ENCODE data around the gene FERD3L. TPM values are rescaled to one million over a fixed set of nuclear protein-coding genes. Genes with fewer than 3 reads are reported as not detected.

Gene FERD3L
- total RNA-seq, 1 donor from 2014 or later = not detected

DNA sequence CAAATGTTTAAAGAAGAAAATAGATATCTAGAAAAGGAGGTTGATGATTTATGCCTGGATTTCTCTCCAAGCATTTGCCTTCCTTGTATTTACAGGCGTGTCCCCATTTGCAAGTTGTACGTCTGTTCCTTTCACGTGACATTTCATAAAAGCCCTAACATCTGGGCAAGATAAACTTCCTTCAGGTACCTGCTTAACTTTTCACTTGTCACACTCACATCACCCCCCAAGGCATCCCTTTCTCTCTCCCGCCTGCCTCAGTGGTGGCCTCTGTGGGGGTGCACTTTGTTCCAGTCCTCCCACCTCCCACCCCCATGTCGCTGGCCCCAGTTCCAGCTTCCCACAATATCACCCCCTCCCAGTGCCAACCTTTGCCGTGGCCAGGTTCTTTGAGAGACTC is 34.4 kb downstream of the FERD3L start:
- peak overlapping the region; percentile 95 for H3K4me2 ChIP-seq (ENCODE audit: low read length)
- no peak overlapping the region for H2AFZ ChIP-seq (ENCODE audit: low read depth, low read length)
- peaks cover 14% of the 10 kb centered on the region for H3K4me1 Mint-ChIP-seq (ENCODE audit: low read depth, unreplicated experiment)

GRCh38 chr7:19110026-19110730 is 35.0 kb downstream of the FERD3L start:
- TF ChIP-seq EZH2 (IDR thresholded peaks at IDR 0.05; ENCODE audit: insufficient read depth, low read length) (no peak), CTCF (IDR thresholded peaks at IDR 0.05; ENCODE audit: insufficient read depth, low read depth, low read length) (no peak)
- Histone ChIP-seq H2AFZ (ENCODE audit: low read depth, low read length) (no peak overlapping the region), H3K27ac (ENCODE audit: low read depth, low read length) (no peak overlapping the region), H3K4me2 (ENCODE audit: low read length) (no peak overlapping the region), H3K9me3 (ENCODE audit: insufficient read depth, low read depth, low read length) (no peaks in the 10 kb centered on the region), H3K27me3 (ENCODE audit: insufficient read depth, low read length) (peaks cover 25% of the 10 kb centered on the region), H4K20me1 (ENCODE audit: insufficient read depth, low read length) (peaks cover 4% of the 10 kb centered on the region), H3K79me2 (ENCODE audit: insufficient read depth, low read length) (peaks cover 19% of the 10 kb centered on the region), H3K4me1 (ENCODE audit: insufficient read depth, low read length) (peaks cover 49% of the 10 kb centered on the region), H3K4me3 (ENCODE audit: insufficient read depth, low read depth, low read length) (no peak overlapping the region), H3K9ac (ENCODE audit: low read length) (no peak overlapping the region), H3K36me3 (ENCODE audit: insufficient read depth, low read length) (no peaks in the 10 kb centered on the region)
- H3K4me3 Mint-ChIP-seq (ENCODE audit: unreplicated experiment) = no peak overlapping the region
- H3K27ac Mint-ChIP-seq (ENCODE audit: unreplicated experiment) = no peak overlapping the region
- FAIRE-seq = peak; percentile 65
- H3K36me3 Mint-ChIP-seq (ENCODE audit: low read depth, unreplicated experiment) = no peaks in the 10 kb centered on the region
- H3K4me1 Mint-ChIP-seq (ENCODE audit: low read depth, unreplicated experiment) = peaks cover 14% of the 10 kb centered on the region
- DNase-seq (ENCODE audit: low read depth) = no peak
- peaks cover 89% of the 10 kb centered on the region for H3K27me3 Mint-ChIP-seq (ENCODE audit: low read depth, unreplicated experiment)
- peaks cover 9% of the 10 kb centered on the region for H3K9me3 Mint-ChIP-seq (ENCODE audit: unreplicated experiment)

More for the DNA sequence above, 34.4 kb downstream of the FERD3L start:
- H3K79me2 ChIP-seq (ENCODE audit: insufficient read depth, low read length) = peaks cover 25% of the 10 kb centered on the region
- H4K20me1 ChIP-seq (ENCODE audit: insufficient read depth, low read length) = peaks cover 4% of the 10 kb centered on the region
- TF ChIP-seq EZH2 (IDR thresholded peaks at IDR 0.05; ENCODE audit: insufficient read depth, low read length) (no peak), CTCF (IDR thresholded peaks at IDR 0.05; ENCODE audit: insufficient read depth, low read depth, low read length) (no peak)
- no peak overlapping the region for H3K4me3 ChIP-seq (ENCODE audit: insufficient read depth, low read depth, low read length)
- peaks cover 24% of the 10 kb centered on the region for H3K27me3 ChIP-seq (ENCODE audit: insufficient read depth, low read length)
- no peaks in the 10 kb centered on the region for H3K36me3 ChIP-seq (ENCODE audit: insufficient read depth, low read length)
- no peaks in the 10 kb centered on the region for H3K9me3 ChIP-seq (ENCODE audit: insufficient read depth, low read depth, low read length)
- Mint-ChIP-seq H3K27me3 (ENCODE audit: low read depth, unreplicated experiment) (peaks cover 86% of the 10 kb centered on the region), H3K27ac (ENCODE audit: unreplicated experiment) (no peak overlapping the region), H3K36me3 (ENCODE audit: low read depth, unreplicated experiment) (no peaks in the 10 kb centered on the region), H3K4me3 (ENCODE audit: unreplicated experiment) (no peak overlapping the region), H3K9me3 (ENCODE audit: unreplicated experiment) (peaks cover 9% of the 10 kb centered on the region)
- DNase-seq (ENCODE audit: low read depth) (no peak), FAIRE-seq (no peak)
- no peak overlapping the region for H3K27ac ChIP-seq (ENCODE audit: low read depth, low read length)
- no peak overlapping the region for H3K9ac ChIP-seq (ENCODE audit: low read length)
- H3K4me1 ChIP-seq (ENCODE audit: insufficient read depth, low read length) = peaks cover 49% of the 10 kb centered on the region

Data from astrocyte (in vitro differentiated cells and primary cell).